Vagina (tissue), 2 donors: ENCODE data around the gene CPT1C. TPM values are rescaled to one million over a fixed set of nuclear protein-coding genes. Genes with fewer than 3 reads are reported as not detected.

Experiments used
- DNase-seq, 2 donors: peaks; one replicate each; pipeline ENCODE4 v3.0.0-alpha.2; 2017; ENCODE audit errors: extremely low spot score in 2 of 2
- H3K27ac ChIP-seq: fragments of 200-600 bp; sonication (generic); one replicate; pipeline ENCODE4 v1.5.1; 2019
- H3K27me3 ChIP-seq: fragments of 200-600 bp; sonication (generic); one replicate; pipeline ENCODE4 v1.5.1; 2019
- H3K36me3 ChIP-seq, 2 donors: fragments of 200-600 bp; sonication (generic); one replicate each; pipeline ENCODE4 v1.5.1; 2017 to 2019
- H3K4me1 ChIP-seq: fragments of 200-600 bp; sonication (generic); one replicate; pipeline ENCODE4 v1.5.1; 2019
- H3K4me3 ChIP-seq, 2 donors: fragments of 200-600 bp; sonication (generic); 1 replicate in 1 of 2; 2 replicates in 1 of 2; pipeline ENCODE4 v1.5.1; 2016 to 2019
- H3K9me3 ChIP-seq: fragments of 200-600 bp; sonication (generic); one replicate; pipeline ENCODE4 v1.5.1; 2019
- CTCF ChIP-seq, 3 experiments: fragments of 450-650 bp in 2 of 3; fragments of 200-600 bp in 1 of 3; sonication (generic) in 1 of 3; IDR thresholded peaks; one replicate each; pipeline ENCODE4 v1.5.1; 2017 to 2019; ENCODE audit warnings: antibody characterized with exemption in 3 of 3, mild to moderate bottlenecking in 2 of 3, moderate library complexity in 2 of 3
- POLR2A ChIP-seq, 2 donors: fragments of 450-650 bp; IDR thresholded peaks; one replicate each; pipeline ENCODE4 v1.6.1; 2017; ENCODE audit warnings: antibody characterized with exemption in 2 of 2, mild to moderate bottlenecking in 2 of 2, moderate library complexity in 2 of 2
- POLR2AphosphoS5 ChIP-seq, 2 donors: sonication (generic); formaldehyde crosslinking; IDR thresholded peaks; one replicate each; pipeline ENCODE4 v1.9.0; 2017; ENCODE audit warnings: antibody characterized with exemption in 2 of 2, mild to moderate bottlenecking in 2 of 2, low read depth in 1 of 2; ENCODE audit not compliant: insufficient read depth in 1 of 2
- intact Hi-C: fragments of 100-400 bp; cut with DNase I; formaldehyde crosslinking; loops from one replicate; pipeline ENCODE4 v1.15.1; 2023
- total RNA-seq: library from RNA; depleted of rRNA; stranded (reverse); fragments of >200 nt; gene quantifications from one replicate; pipeline ENCODE4 v1.2.3, GENCODE V29; 2016

Gene CPT1C
- total RNA-seq, 1 donor from 2014 or later, result 12.3 TPM

- DNase-seq, result no peak
- Histone ChIP-seq H3K27ac (no peak overlapping the region), H3K4me1 (peaks cover 21% of the 10 kb centered on the region), H3K36me3 (peaks cover 0 to under 1% of the 10 kb centered on the region in 2 donors), H3K4me3 (peak overlapping the region; percentile 49 to 62), H3K27me3 (no peaks in the 10 kb centered on the region), H3K9me3 (no peaks in the 10 kb centered on the region)
- no peak for TF ChIP-seq POLR2AphosphoS5 (IDR thresholded peaks at IDR 0.05; ENCODE audit: insufficient read depth in 1 of 2, low read depth in 1 of 2)
- no peak for TF ChIP-seq CTCF (IDR thresholded peaks at IDR 0.05)
- TF ChIP-seq POLR2A (IDR thresholded peaks at IDR 0.05), result no peak
- intact Hi-C loops, result no loop called here
Measured at GRCh38 chr19:49692147-49692506, 1.2 kb downstream of the CPT1C start.

- Histone ChIP-seq H3K36me3 (no peaks in the 10 kb centered on the region), H3K4me3 (no peak overlapping the region), H3K27me3 (no peaks in the 10 kb centered on the region), H3K9me3 (no peaks in the 10 kb centered on the region), H3K4me1 (peaks cover 7% of the 10 kb centered on the region), H3K27ac (no peak overlapping the region)
- TF ChIP-seq POLR2AphosphoS5 (IDR thresholded peaks at IDR 0.05; ENCODE audit: insufficient read depth in 1 of 2, low read depth in 1 of 2), result no peak
- no peak for TF ChIP-seq CTCF (IDR thresholded peaks at IDR 0.05)
- no peak for TF ChIP-seq POLR2A (IDR thresholded peaks at IDR 0.05)
- DNase-seq, result no peak
- intact Hi-C loops, result no loop called here
Measured at GRCh38 chr19:49696115-49696514, 5.2 kb downstream of the CPT1C start.

- intact Hi-C loops, result no loop called here
- Histone ChIP-seq H3K27ac (no peak overlapping the region), H3K36me3 (no peaks in the 10 kb centered on the region), H3K4me1 (no peaks in the 10 kb centered on the region), H3K4me3 (no peak overlapping the region), H3K9me3 (no peaks in the 10 kb centered on the region), H3K27me3 (no peaks in the 10 kb centered on the region)
- TF ChIP-seq POLR2A (IDR thresholded peaks at IDR 0.05) (no peak), CTCF (IDR thresholded peaks at IDR 0.05) (no peak), POLR2AphosphoS5 (IDR thresholded peaks at IDR 0.05; ENCODE audit: insufficient read depth in 1 of 2, low read depth in 1 of 2) (no peak)
- no peak for DNase-seq
Measured at GRCh38 chr19:49696865-49697264, 5.9 kb downstream of the CPT1C start.

GRCh38 chr19:49699364-49699763 lies 8.4 kb downstream of the CPT1C start:
- no peak overlapping the region for H3K4me3 ChIP-seq
- H3K36me3 ChIP-seq, result no peaks in the 10 kb centered on the region
- no peaks in the 10 kb centered on the region for H3K9me3 ChIP-seq
- no peak for TF ChIP-seq POLR2AphosphoS5 (IDR thresholded peaks at IDR 0.05; ENCODE audit: insufficient read depth in 1 of 2, low read depth in 1 of 2)
- no peak for TF ChIP-seq POLR2A (IDR thresholded peaks at IDR 0.05)
- TF ChIP-seq CTCF (IDR thresholded peaks at IDR 0.05), result no peak
- no peak overlapping the region for H3K27ac ChIP-seq
- no peaks in the 10 kb centered on the region for H3K4me1 ChIP-seq
- H3K27me3 ChIP-seq, result no peaks in the 10 kb centered on the region
- no peak for DNase-seq
- intact Hi-C loops, result no loop called here

- no peaks in the 10 kb centered on the region for H3K9me3 ChIP-seq
- intact Hi-C loops, result no loop called here
- H3K4me3 ChIP-seq, result no peak overlapping the region
- H3K27ac ChIP-seq, result no peak overlapping the region
- TF ChIP-seq POLR2AphosphoS5 (IDR thresholded peaks at IDR 0.05; ENCODE audit: insufficient read depth in 1 of 2, low read depth in 1 of 2), result no peak
- TF ChIP-seq POLR2A (IDR thresholded peaks at IDR 0.05), result no peak
- no peak for TF ChIP-seq CTCF (IDR thresholded peaks at IDR 0.05)
- no peak for DNase-seq
- H3K27me3 ChIP-seq, result no peaks in the 10 kb centered on the region
- H3K36me3 ChIP-seq, result no peaks in the 10 kb centered on the region
- no peaks in the 10 kb centered on the region for H3K4me1 ChIP-seq
Measured at GRCh38 chr19:49700563-49700962, 9.6 kb downstream of the CPT1C start.
